ENCODE measurements around the gene MAGI2. TPM values are rescaled to one million over a fixed set of nuclear protein-coding genes. Genes with fewer than 3 reads are reported as not detected.
A peak's percentile ranks its signal among the peaks of the same experiment; 100 is the strongest.

Gene MAGI2
- polyA plus RNA-seq, 3 donors = 0.03 to 0.11 TPM; not detected in 1

DNA sequence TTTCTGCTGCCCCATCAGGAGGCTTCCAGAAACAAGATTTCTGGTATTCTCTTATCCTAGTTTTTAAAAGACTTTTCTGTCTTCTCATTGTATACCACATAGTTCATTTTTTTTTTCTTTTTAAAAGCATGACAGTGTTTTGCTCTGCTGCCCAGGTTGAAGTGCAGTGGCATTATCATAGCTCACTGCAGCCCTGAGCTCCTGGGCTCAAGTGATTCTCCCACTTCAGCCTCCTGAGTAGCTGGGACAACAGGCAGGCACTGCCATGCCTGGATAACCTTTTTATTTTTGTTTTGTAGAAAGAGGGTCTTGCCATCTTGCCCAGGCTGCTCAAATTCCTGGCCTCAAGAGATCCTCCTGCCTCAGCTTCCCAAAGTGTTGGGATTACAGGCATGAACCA is 757.6 kb downstream of the MAGI2 start:
- no peaks in the 10 kb centered on the region for H3K4me1 ChIP-seq (ENCODE audit: control insufficient read depth in 1 of 2, insufficient read depth in 2 of 2, low read length in 2 of 2)
- Mint-ChIP-seq H3K4me1 (no peaks in the 10 kb centered on the region), H3K4me3 (no peak overlapping the region), H3K27ac (no peak overlapping the region), H3K36me3 (no peaks in the 10 kb centered on the region), H3K27me3 (ENCODE audit: low read depth in 3 of 3) (peaks cover 0 to 2% (median 2%) of the 10 kb centered on the region in 3 donors), H3K9me3 (peaks cover 0 to 5% (median 1%) of the 10 kb centered on the region in 7 donors)
- H2AFZ ChIP-seq (ENCODE audit: insufficient read depth, low read depth, low read length, poor library complexity, severe bottlenecking) = no peak overlapping the region
- H3K27ac ChIP-seq (ENCODE audit: low read depth in 1 of 2, low read length in 2 of 2) = no peak overlapping the region
- no peaks in the 10 kb centered on the region for H4K20me1 ChIP-seq (ENCODE audit: insufficient read depth, low read length)
- H3K4me2 ChIP-seq (replicated peaks; ENCODE audit: extremely low read depth, low read length, poor library complexity, severe bottlenecking) = no peak overlapping the region
- no peak overlapping the region for H3K9ac ChIP-seq (ENCODE audit: insufficient read depth, low read length, poor library complexity, severe bottlenecking)
- TF ChIP-seq, protein P1, sequence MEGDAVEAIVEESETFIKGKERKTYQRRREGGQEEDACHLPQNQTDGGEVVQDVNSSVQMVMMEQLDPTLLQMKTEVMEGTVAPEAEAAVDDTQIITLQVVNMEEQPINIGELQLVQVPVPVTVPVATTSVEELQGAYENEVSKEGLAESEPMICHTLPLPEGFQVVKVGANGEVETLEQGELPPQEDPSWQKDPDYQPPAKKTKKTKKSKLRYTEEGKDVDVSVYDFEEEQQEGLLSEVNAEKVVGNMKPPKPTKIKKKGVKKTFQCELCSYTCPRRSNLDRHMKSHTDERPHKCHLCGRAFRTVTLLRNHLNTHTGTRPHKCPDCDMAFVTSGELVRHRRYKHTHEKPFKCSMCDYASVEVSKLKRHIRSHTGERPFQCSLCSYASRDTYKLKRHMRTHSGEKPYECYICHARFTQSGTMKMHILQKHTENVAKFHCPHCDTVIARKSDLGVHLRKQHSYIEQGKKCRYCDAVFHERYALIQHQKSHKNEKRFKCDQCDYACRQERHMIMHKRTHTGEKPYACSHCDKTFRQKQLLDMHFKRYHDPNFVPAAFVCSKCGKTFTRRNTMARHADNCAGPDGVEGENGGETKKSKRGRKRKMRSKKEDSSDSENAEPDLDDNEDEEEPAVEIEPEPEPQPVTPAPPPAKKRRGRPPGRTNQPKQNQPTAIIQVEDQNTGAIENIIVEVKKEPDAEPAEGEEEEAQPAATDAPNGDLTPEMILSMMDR (IDR thresholded peaks at IDR 0.05) = no peak
- intact Hi-C loops (cut with micrococcal nuclease) = no loop called here
- H3K9me3 ChIP-seq (replicated peaks in 1 of 2; ENCODE audit: control insufficient read depth in 1 of 2, insufficient read depth in 1 of 2, low read length in 2 of 2) = no peaks in the 10 kb centered on the region
- H3K27me3 ChIP-seq (ENCODE audit: control insufficient read depth in 2 of 2, insufficient read depth in 2 of 2, low read length in 2 of 2) = no peaks in the 10 kb centered on the region
- H3K79me2 ChIP-seq (ENCODE audit: insufficient read depth, low read length) = no peaks in the 10 kb centered on the region
- no peaks in the 10 kb centered on the region for H3K36me3 ChIP-seq (replicated peaks in 1 of 2; ENCODE audit: control insufficient read depth in 1 of 2, insufficient read depth in 2 of 2, low read length in 2 of 2)
- no peak overlapping the region for H3K4me3 ChIP-seq (replicated peaks in 1 of 3; ENCODE audit: low read depth in 2 of 3, low read length in 3 of 3)
- no peak for DNase-seq

DNA sequence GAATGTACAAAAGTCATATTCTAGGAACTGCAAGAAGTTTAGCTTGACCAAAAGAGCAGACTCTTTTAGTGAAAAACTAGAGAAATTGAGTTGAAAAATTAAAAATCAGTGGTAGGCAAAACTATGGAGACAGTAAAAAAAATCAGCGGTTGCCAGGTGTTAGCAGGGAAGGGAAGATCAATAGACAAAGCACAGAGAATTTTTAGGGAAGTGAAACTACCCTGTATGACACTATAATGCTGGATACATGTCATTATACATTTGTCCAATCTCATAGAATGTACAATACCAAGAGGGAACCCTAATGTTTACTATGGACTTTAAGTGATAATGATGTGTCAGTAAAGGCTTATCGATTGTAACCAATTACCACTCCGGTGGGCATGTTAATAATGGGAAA is 761.9 kb downstream of the MAGI2 start:
- no peaks in the 10 kb centered on the region for H4K20me1 ChIP-seq (ENCODE audit: insufficient read depth, low read length)
- H3K9me3 ChIP-seq (replicated peaks in 1 of 2; ENCODE audit: control insufficient read depth in 1 of 2, insufficient read depth in 1 of 2, low read length in 2 of 2) = no peaks in the 10 kb centered on the region
- H3K27me3 Mint-ChIP-seq (ENCODE audit: low read depth in 3 of 3) = peaks cover 0 to 3% (median 2%) of the 10 kb centered on the region in 3 donors
- WGBS (ENCODE audit: insufficient coverage) = no CpG with 5 or more reads among the region's 3 CpGs
- no peak overlapping the region for H3K4me2 ChIP-seq (replicated peaks; ENCODE audit: extremely low read depth, low read length, poor library complexity, severe bottlenecking)
- H3K27ac ChIP-seq (ENCODE audit: low read depth in 1 of 2, low read length in 2 of 2) = no peak overlapping the region
- H3K4me3 ChIP-seq (replicated peaks in 1 of 3; ENCODE audit: low read depth in 2 of 3, low read length in 3 of 3) = no peak overlapping the region
- no peaks in the 10 kb centered on the region for H3K4me1 ChIP-seq (ENCODE audit: control insufficient read depth in 1 of 2, insufficient read depth in 2 of 2, low read length in 2 of 2)
- no peaks in the 10 kb centered on the region for H3K79me2 ChIP-seq (ENCODE audit: insufficient read depth, low read length)
- no peaks in the 10 kb centered on the region for H3K27me3 ChIP-seq (ENCODE audit: control insufficient read depth in 2 of 2, insufficient read depth in 2 of 2, low read length in 2 of 2)
- no peaks in the 10 kb centered on the region for H3K4me1 Mint-ChIP-seq
- peak overlapping the region in 1 of 2 donors; percentile 16 for H3K4me3 Mint-ChIP-seq
- no peak overlapping the region for H2AFZ ChIP-seq (ENCODE audit: insufficient read depth, low read depth, low read length, poor library complexity, severe bottlenecking)
- TF ChIP-seq, protein P1 (IDR thresholded peaks at IDR 0.05) = no peak
- no peak overlapping the region for H3K27ac Mint-ChIP-seq
- intact Hi-C loops (cut with micrococcal nuclease) = no loop called here
- H3K36me3 Mint-ChIP-seq = no peaks in the 10 kb centered on the region
- H3K36me3 ChIP-seq (replicated peaks in 1 of 2; ENCODE audit: control insufficient read depth in 1 of 2, insufficient read depth in 2 of 2, low read length in 2 of 2) = no peaks in the 10 kb centered on the region
- no peak overlapping the region for H3K9ac ChIP-seq (ENCODE audit: insufficient read depth, low read length, poor library complexity, severe bottlenecking)
- DNase-seq = no peak
- H3K9me3 Mint-ChIP-seq = peaks cover 0 to 4% (median 0%) of the 10 kb centered on the region in 7 donors

Data from CD14-positive monocyte (primary cell).